ENCODE results near the gene CUL4B.

Gene CUL4B

GRCh38 chrX:120560405-120560841 is 339 bp downstream of the CUL4B start:
- Histone ChIP-seq H3K4me2 (ENCODE audit: low read depth, low read length, poor library complexity, severe bottlenecking) (peak overlapping the region; percentile 71), H3K79me2 (ENCODE audit: insufficient read depth, low read length) (peaks cover 26% of the 10 kb centered on the region), H3K27ac (ENCODE audit: low read depth, low read length) (peak overlapping the region; percentile 88), H3K4me3 (ENCODE audit: insufficient read depth, low read length, poor library complexity, severe bottlenecking) (peak overlapping the region; percentile 86), H4K20me1 (ENCODE audit: low read depth, low read length) (no peaks in the 10 kb centered on the region), H3F3A (ENCODE audit: insufficient read depth) (peaks cover 11% of the 10 kb centered on the region), H3K9me3 (ENCODE audit: insufficient read depth, low read length) (no peaks in the 10 kb centered on the region), H3K9me2 (replicated peaks; ENCODE audit: insufficient read depth, low read length) (no peaks in the 10 kb centered on the region), H3K36me3 (ENCODE audit: low read length) (peaks cover 2% of the 10 kb centered on the region; the same call in 1 of the 2 replicates), H2AFZ (ENCODE audit: low read depth, low read length, severe bottlenecking) (no peak overlapping the region), H3K9ac (ENCODE audit: low read length) (peak overlapping the region; percentile 89), H3K27me3 (ENCODE audit: low read length) (no peaks in the 10 kb centered on the region)
- TF ChIP-seq CTCF (IDR thresholded peaks at IDR 0.05; ENCODE audit: insufficient read depth, low read length, poor library complexity, severe bottlenecking) (no peak), EZH2phosphoT487 (conservative IDR thresholded peaks at IDR 0.05; ENCODE audit: low read length) (no peak)

GRCh38 chrX:120559804-120560203 is 958 bp downstream of the CUL4B start:
- Histone ChIP-seq H3K9me2 (replicated peaks; ENCODE audit: insufficient read depth, low read length) (no peaks in the 10 kb centered on the region), H3F3A (ENCODE audit: insufficient read depth) (peaks cover 11% of the 10 kb centered on the region), H4K20me1 (ENCODE audit: low read depth, low read length) (no peaks in the 10 kb centered on the region), H3K36me3 (ENCODE audit: low read length) (peaks cover 2% of the 10 kb centered on the region; the same call in 1 of the 2 replicates), H3K9me3 (ENCODE audit: insufficient read depth, low read length) (no peaks in the 10 kb centered on the region), H3K27ac (ENCODE audit: low read depth, low read length) (peak overlapping the region; percentile 88), H3K27me3 (ENCODE audit: low read length) (no peaks in the 10 kb centered on the region), H2AFZ (ENCODE audit: low read depth, low read length, severe bottlenecking) (no peak overlapping the region), H3K79me2 (ENCODE audit: insufficient read depth, low read length) (peaks cover 26% of the 10 kb centered on the region), H3K4me3 (ENCODE audit: insufficient read depth, low read length, poor library complexity, severe bottlenecking) (peak overlapping the region; percentile 86), H3K4me2 (ENCODE audit: low read depth, low read length, poor library complexity, severe bottlenecking) (peak overlapping the region; percentile 71), H3K9ac (ENCODE audit: low read length) (peak overlapping the region; percentile 89)
- no peak for TF ChIP-seq CTCF (IDR thresholded peaks at IDR 0.05; ENCODE audit: insufficient read depth, low read length, poor library complexity, severe bottlenecking)
- no peak for TF ChIP-seq EZH2phosphoT487 (conservative IDR thresholded peaks at IDR 0.05; ENCODE audit: low read length)

- Histone ChIP-seq H2AFZ (ENCODE audit: low read depth, low read length, severe bottlenecking) (no peak overlapping the region), H4K20me1 (ENCODE audit: low read depth, low read length) (no peaks in the 10 kb centered on the region), H3K9ac (ENCODE audit: low read length) (no peak overlapping the region), H3K4me2 (ENCODE audit: low read depth, low read length, poor library complexity, severe bottlenecking) (no peak overlapping the region), H3K4me3 (ENCODE audit: insufficient read depth, low read length, poor library complexity, severe bottlenecking) (no peak overlapping the region), H3K36me3 (ENCODE audit: low read length) (peaks cover 2% of the 10 kb centered on the region; the same call in 1 of the 2 replicates), H3K9me3 (ENCODE audit: insufficient read depth, low read length) (no peaks in the 10 kb centered on the region), H3K9me2 (replicated peaks; ENCODE audit: insufficient read depth, low read length) (no peaks in the 10 kb centered on the region), H3K27ac (ENCODE audit: low read depth, low read length) (no peak overlapping the region), H3K79me2 (ENCODE audit: insufficient read depth, low read length) (peaks cover 26% of the 10 kb centered on the region), H3F3A (ENCODE audit: insufficient read depth) (no peaks in the 10 kb centered on the region), H3K27me3 (ENCODE audit: low read length) (no peaks in the 10 kb centered on the region)
- no peak for TF ChIP-seq CTCF (IDR thresholded peaks at IDR 0.05; ENCODE audit: insufficient read depth, low read length, poor library complexity, severe bottlenecking)
- no peak for TF ChIP-seq EZH2phosphoT487 (conservative IDR thresholded peaks at IDR 0.05; ENCODE audit: low read length)
Observed at GRCh38 chrX:120556251-120556650, 4.5 kb downstream of the CUL4B start.
